GM12875 (cell line): ENCODE data around the gene CCNI.

Experiments used
- H3K4me3 ChIP-seq: one replicate; pipeline ENCODE4 v1.5.1; 2011; ENCODE audit warnings: low read depth, low read length, control low read depth
- TF ChIP-seq, protein P1 (sequence below): IDR thresholded peaks from 2 replicates; pipeline ENCODE4 v1.5.1; 2011; ENCODE audit warnings: low read depth, mild to moderate bottlenecking, control low read depth, inconsistent platforms, low read length, moderate library complexity, borderline replicate concordance; ENCODE audit not compliant: insufficient read depth

CCNI gene

GRCh38 chr4:77012726-77013125 lies 63.1 kb downstream of the CCNI start:
- TF ChIP-seq, protein P1, sequence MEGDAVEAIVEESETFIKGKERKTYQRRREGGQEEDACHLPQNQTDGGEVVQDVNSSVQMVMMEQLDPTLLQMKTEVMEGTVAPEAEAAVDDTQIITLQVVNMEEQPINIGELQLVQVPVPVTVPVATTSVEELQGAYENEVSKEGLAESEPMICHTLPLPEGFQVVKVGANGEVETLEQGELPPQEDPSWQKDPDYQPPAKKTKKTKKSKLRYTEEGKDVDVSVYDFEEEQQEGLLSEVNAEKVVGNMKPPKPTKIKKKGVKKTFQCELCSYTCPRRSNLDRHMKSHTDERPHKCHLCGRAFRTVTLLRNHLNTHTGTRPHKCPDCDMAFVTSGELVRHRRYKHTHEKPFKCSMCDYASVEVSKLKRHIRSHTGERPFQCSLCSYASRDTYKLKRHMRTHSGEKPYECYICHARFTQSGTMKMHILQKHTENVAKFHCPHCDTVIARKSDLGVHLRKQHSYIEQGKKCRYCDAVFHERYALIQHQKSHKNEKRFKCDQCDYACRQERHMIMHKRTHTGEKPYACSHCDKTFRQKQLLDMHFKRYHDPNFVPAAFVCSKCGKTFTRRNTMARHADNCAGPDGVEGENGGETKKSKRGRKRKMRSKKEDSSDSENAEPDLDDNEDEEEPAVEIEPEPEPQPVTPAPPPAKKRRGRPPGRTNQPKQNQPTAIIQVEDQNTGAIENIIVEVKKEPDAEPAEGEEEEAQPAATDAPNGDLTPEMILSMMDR = no peak
- H3K4me3 ChIP-seq = no peak overlapping the region

GRCh38 chr4:77010841-77011354 lies 64.9 kb downstream of the CCNI start:
- H3K4me3 ChIP-seq = no peak overlapping the region

DNA sequence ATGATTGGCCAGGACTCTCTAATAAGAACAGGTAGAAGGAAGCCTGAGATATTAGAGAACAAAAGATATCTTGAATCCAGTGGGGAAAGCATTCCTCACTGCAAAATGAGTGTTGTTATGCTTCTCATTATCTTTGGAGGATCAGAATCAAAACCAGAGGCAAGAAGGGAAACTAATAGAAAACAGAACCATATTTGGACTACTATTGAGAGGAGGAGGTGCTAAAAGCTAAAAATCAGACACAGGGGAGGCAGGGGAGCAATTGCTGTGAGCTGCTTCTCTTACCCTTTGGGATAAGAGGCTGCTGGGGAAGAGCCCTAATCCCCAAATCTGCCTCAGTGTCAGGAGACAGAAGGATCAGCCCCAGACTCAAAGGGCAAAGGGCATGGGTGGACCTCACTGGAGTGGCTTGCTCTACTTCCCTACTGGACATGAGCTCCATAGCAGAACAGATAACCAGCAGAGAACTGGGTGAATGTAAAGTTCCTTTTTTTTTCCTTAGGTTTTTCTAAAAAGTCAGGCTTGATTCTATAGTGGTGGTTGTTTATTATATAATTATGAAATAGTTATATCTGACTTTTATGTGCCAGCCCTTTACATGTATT lies 66.2 kb downstream of the CCNI start:
- TF ChIP-seq, protein P1 = no peak

More at GRCh38 chr4:77010841-77011354, 64.9 kb downstream of the CCNI start:
- TF ChIP-seq, protein P1 = no peak

GRCh38 chr4:77007358-77008230 lies 68.2 kb downstream of the CCNI start:
- TF ChIP-seq, protein P1 = no peak

More for the DNA sequence above, 66.2 kb downstream of the CCNI start:
- no peak overlapping the region for H3K4me3 ChIP-seq

DNA sequence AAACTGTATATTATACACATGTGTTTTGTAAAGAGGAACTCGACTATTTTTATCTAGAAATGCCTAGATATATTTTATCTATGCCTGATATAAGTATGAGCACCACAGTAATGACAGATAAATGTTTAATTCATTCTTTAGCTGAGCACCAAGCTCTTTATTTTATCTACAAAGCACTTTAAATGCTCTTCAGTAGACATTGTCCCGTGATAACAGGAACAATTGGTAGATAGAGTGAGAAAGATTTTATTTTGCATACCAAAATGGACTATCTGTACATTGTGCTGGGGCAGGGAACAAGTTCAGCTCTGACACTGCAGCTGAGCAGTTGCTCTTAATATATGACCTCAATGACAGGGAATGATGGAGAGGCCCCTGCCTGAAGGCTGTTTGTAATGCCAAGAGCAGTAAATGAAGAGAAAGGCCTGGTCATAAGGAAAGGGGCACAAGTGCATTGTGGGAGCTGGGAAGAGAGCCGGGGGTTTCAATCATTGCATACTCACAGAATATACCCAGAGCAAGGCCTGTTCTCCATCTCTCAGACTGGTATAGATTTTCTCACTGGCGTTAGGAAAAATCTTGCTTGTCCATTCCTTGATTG lies 68.9 kb downstream of the CCNI start:
- no peak overlapping the region for H3K4me3 ChIP-seq
- TF ChIP-seq, protein P1 = no peak

More at GRCh38 chr4:77007358-77008230, 68.2 kb downstream of the CCNI start:
- no peak overlapping the region for H3K4me3 ChIP-seq

- no peak overlapping the region for H3K4me3 ChIP-seq
- TF ChIP-seq, protein P1 = no peak
Measured at GRCh38 chr4:77003400-77003799, 72.4 kb downstream of the CCNI start.
